ENCODE results near the gene OR6S1.

OR6S1 gene

GRCh38 chr14:20682127-20682434 is 40.6 kb upstream of the OR6S1 start:
- ChIA-PET POLR2A (interaction anchor here (0.7 to 6.9 kb wide), 21 partner anchors 10 to 354 kb away, joined by 3 to 104 read pairs (median 10); partner anchors contain the start of genes PARP2, PIP4P1 and PNP), CTCF (interaction anchor here (0.6 to 4.4 kb wide), 7 partner anchors 9 to 289 kb away, joined by 3 to 27 read pairs (median 7); partner anchors contain the start of gene TEP1)
- no peak for DNase-seq (ENCODE audit: extremely low spot score)
- TF ChIP-seq NFRKB (IDR thresholded peaks at IDR 0.05) (no peak), TARDBP (IDR thresholded peaks at IDR 0.05) (no peak), SUZ12 (IDR thresholded peaks at IDR 0.05) (no peak)

GRCh38 chr14:20681348-20682126 is 40.0 kb upstream of the OR6S1 start:
- CTCF ChIA-PET, result interaction anchor here (0.6 to 4.4 kb wide), 7 partner anchors 9 to 268 kb away, joined by 3 to 27 read pairs (median 7); partner anchors contain the start of gene TEP1
- POLR2A ChIA-PET, result interaction anchor here (0.7 to 6.9 kb wide), 22 partner anchors 10 to 354 kb away, joined by 3 to 104 read pairs (median 10); partner anchors contain the start of genes PARP2, PIP4P1, PNP and TEP1
- DNase-seq (ENCODE audit: extremely low spot score), result peak; percentile 53
- TF ChIP-seq L3MBTL2 (conservative IDR thresholded peaks at IDR 0.05) (peak; percentile 12; the same call in 1 of the 2 replicates), LEF1 (IDR thresholded peaks at IDR 0.05; ENCODE audit: borderline replicate concordance) (no peak), SUZ12 (IDR thresholded peaks at IDR 0.05) (no peak), NFRKB (IDR thresholded peaks at IDR 0.05) (no peak), CTBP1 (IDR thresholded peaks at IDR 0.05; ENCODE audit: borderline replicate concordance) (no peak), HDGF (IDR thresholded peaks at IDR 0.05; ENCODE audit: borderline replicate concordance) (no peak), FOXM1 (IDR thresholded peaks at IDR 0.05; ENCODE audit: borderline replicate concordance) (no peak)

- POLR2A ChIA-PET, result interaction anchor here (0.7 to 6.9 kb wide), 17 partner anchors 10 to 353 kb away, joined by 3 to 104 read pairs (median 22); partner anchors contain the start of genes PARP2, PIP4P1, PNP and TEP1
- TF ChIP-seq HDGF (IDR thresholded peaks at IDR 0.05; ENCODE audit: borderline replicate concordance), result no peak
- no peak for TF ChIP-seq LEF1 (IDR thresholded peaks at IDR 0.05; ENCODE audit: borderline replicate concordance)
- no peak for TF ChIP-seq FOXM1 (IDR thresholded peaks at IDR 0.05; ENCODE audit: borderline replicate concordance)
- no peak for TF ChIP-seq NFRKB (IDR thresholded peaks at IDR 0.05)
- TF ChIP-seq PKNOX1 (IDR thresholded peaks at IDR 0.05), result no peak
- TF ChIP-seq CTBP1 (IDR thresholded peaks at IDR 0.05; ENCODE audit: borderline replicate concordance), result no peak
- TF ChIP-seq SP1 (IDR thresholded peaks at IDR 0.05), result no peak
- no peak for TF ChIP-seq BHLHE40 (IDR thresholded peaks at IDR 0.05; ENCODE audit: borderline replicate concordance)
- no peak for TF ChIP-seq ARNT (IDR thresholded peaks at IDR 0.05)
- no peak for TF ChIP-seq FOXK2 (IDR thresholded peaks at IDR 0.05)
- TF ChIP-seq ELF4 (IDR thresholded peaks at IDR 0.05), result no peak
- TF ChIP-seq FOXA1 (IDR thresholded peaks at IDR 0.05), result no peak
- TF ChIP-seq L3MBTL2 (conservative IDR thresholded peaks at IDR 0.05), result no peak
- no peak for TF ChIP-seq TARDBP (IDR thresholded peaks at IDR 0.05)
- TF ChIP-seq SUZ12 (IDR thresholded peaks at IDR 0.05), result no peak
- TF ChIP-seq ZNF384 (IDR thresholded peaks at IDR 0.05), result no peak
- CTCF ChIA-PET, result interaction anchor here (1.2 to 4.4 kb wide), 5 partner anchors 10 to 68 kb away, joined by 3 to 27 read pairs (median 9); no protein-coding TSS in a partner anchor
- peak; percentile 54 for DNase-seq (ENCODE audit: extremely low spot score)
Measured at GRCh38 chr14:20680843-20681347, 39.4 kb upstream of the OR6S1 start.

GRCh38 chr14:20680363-20680762 is 38.9 kb upstream of the OR6S1 start:
- no peak for DNase-seq (ENCODE audit: extremely low spot score)
- POLR2A ChIA-PET, result interaction anchor here (2.5 to 6.9 kb wide), 8 partner anchors 10 to 337 kb away, joined by 12 to 104 read pairs (median 62); partner anchors contain the start of gene PARP2
- CTCF ChIA-PET, result interaction anchor here (1.9 to 2.9 kb wide), 3 partner anchors 11 to 67 kb away, joined by 7 to 9 read pairs (median 9); no protein-coding TSS in a partner anchor
- TF ChIP-seq PKNOX1 (IDR thresholded peaks at IDR 0.05) (no peak), ZNF384 (IDR thresholded peaks at IDR 0.05) (no peak), CTBP1 (IDR thresholded peaks at IDR 0.05; ENCODE audit: borderline replicate concordance) (no peak), SUZ12 (IDR thresholded peaks at IDR 0.05) (no peak)

GRCh38 chr14:20679907-20680306 is 38.4 kb upstream of the OR6S1 start:
- peak; percentile 57 for DNase-seq (ENCODE audit: extremely low spot score)
- TF ChIP-seq CTBP1 (IDR thresholded peaks at IDR 0.05; ENCODE audit: borderline replicate concordance) (no peak), L3MBTL2 (conservative IDR thresholded peaks at IDR 0.05) (no peak), TARDBP (IDR thresholded peaks at IDR 0.05) (no peak), NFRKB (IDR thresholded peaks at IDR 0.05) (no peak), FOXA1 (IDR thresholded peaks at IDR 0.05) (no peak), SP1 (IDR thresholded peaks at IDR 0.05) (no peak), FOXK2 (IDR thresholded peaks at IDR 0.05) (no peak)
- CTCF ChIA-PET, result interaction anchor here (1.9 to 2.9 kb wide), 2 partner anchors 11 to 23 kb away, joined by 7 to 9 read pairs; no protein-coding TSS in a partner anchor
- POLR2A ChIA-PET, result interaction anchor here (4.0 to 6.9 kb wide), 7 partner anchors 9 to 337 kb away, joined by 22 to 104 read pairs (median 71); partner anchors contain the start of gene PARP2

- no peak for DNase-seq (ENCODE audit: extremely low spot score)
- POLR2A ChIA-PET, result interaction anchor here (0.6 to 1.2 kb wide), 3 partner anchors 9 to 296 kb away, joined by 3 read pairs; no protein-coding TSS in a partner anchor
- TF ChIP-seq TARDBP (IDR thresholded peaks at IDR 0.05) (no peak), ZNF384 (IDR thresholded peaks at IDR 0.05) (no peak), L3MBTL2 (conservative IDR thresholded peaks at IDR 0.05) (no peak), SP1 (IDR thresholded peaks at IDR 0.05) (no peak), LEF1 (IDR thresholded peaks at IDR 0.05; ENCODE audit: borderline replicate concordance) (no peak), FOXK2 (IDR thresholded peaks at IDR 0.05) (no peak), BHLHE40 (IDR thresholded peaks at IDR 0.05; ENCODE audit: borderline replicate concordance) (no peak), ARNT (IDR thresholded peaks at IDR 0.05) (no peak), CTBP1 (IDR thresholded peaks at IDR 0.05; ENCODE audit: borderline replicate concordance) (no peak)
- CTCF ChIA-PET, result no interaction called here
Measured at GRCh38 chr14:20676072-20676471, 34.6 kb upstream of the OR6S1 start.

Measured in HEK293T (cell line).